Upper lobe of right lung (tissue), 1 donor: ENCODE data around the gene DIPK1B. TPM values are rescaled to one million over a fixed set of nuclear protein-coding genes. Genes with fewer than 3 reads are reported as not detected.

Experiments used
- ATAC-seq: fragments of 200-7000 bp; cut with Tn5 transposase; one replicate; pipeline ENCODE4 v1.9.1; 2020; ENCODE audit warnings: mild to moderate bottlenecking, moderate library complexity
- DNase-seq: peaks from one replicate; pipeline ENCODE4 v3.0.0-alpha.2; 2020
- H3K27ac ChIP-seq: fragments of 200-600 bp; one replicate; pipeline ENCODE4 v1.8.0; 2022
- H3K27me3 ChIP-seq: fragments of 200-600 bp; one replicate; pipeline ENCODE4 v1.8.0; 2022; ENCODE audit warnings: mild to moderate bottlenecking
- H3K36me3 ChIP-seq: fragments of 200-600 bp; one replicate; pipeline ENCODE4 v1.8.0; 2022
- H3K4me1 ChIP-seq: fragments of 200-600 bp; one replicate; pipeline ENCODE4 v1.8.0; 2022
- H3K4me3 ChIP-seq: fragments of 200-600 bp; one replicate; pipeline ENCODE4 v1.8.0; 2022; ENCODE audit warnings: mild to moderate bottlenecking
- H3K9me3 ChIP-seq: fragments of 200-600 bp; one replicate; pipeline ENCODE4 v1.8.0; 2022
- CTCF ChIP-seq: fragments of 200-600 bp; IDR thresholded peaks from one replicate; pipeline ENCODE4 v1.8.0; 2022; ENCODE audit warnings: antibody characterized with exemption
- intact Hi-C: fragments of 100-400 bp; cut with DNase I; formaldehyde crosslinking; loops from one replicate; pipeline ENCODE4 v1.11.0; 2022
- total RNA-seq: library from RNA; stranded (reverse); fragmentation: NEBNext Ultra II Directional; extraction: Animal tissue kit (Norgen Biotek cat#: 25700); gene quantifications from one replicate; pipeline ENCODE4 v1.2.1, GENCODE V29; 2021
- donor health status: DM: no; HTN: yes; CAD: no; lungs with severe emphysema.

The DIPK1B gene
- total RNA-seq, 1 donor from 2014 or later, result 17.7 TPM

GRCh38 chr9:136679431-136679941 lies 32.9 kb upstream of the DIPK1B start:
- TF ChIP-seq CTCF, result no peak
- H3K4me3 ChIP-seq, result no peak overlapping the region
- H3K36me3 ChIP-seq, result peaks cover 15% of the 10 kb centered on the region
- H3K27me3 ChIP-seq, result no peaks in the 10 kb centered on the region
- peak; percentile 44 for ATAC-seq
- DNase-seq, result peak; percentile 85
- intact Hi-C loops, result no loop called here
- no peaks in the 10 kb centered on the region for H3K9me3 ChIP-seq
- no peak overlapping the region for H3K27ac ChIP-seq
- peaks cover 20% of the 10 kb centered on the region for H3K4me1 ChIP-seq

GRCh38 chr9:136681029-136681428 lies 31.3 kb upstream of the DIPK1B start:
- no peak for TF ChIP-seq CTCF
- Histone ChIP-seq H3K27me3 (no peaks in the 10 kb centered on the region), H3K4me3 (no peak overlapping the region), H3K36me3 (peaks cover 10% of the 10 kb centered on the region), H3K9me3 (no peaks in the 10 kb centered on the region), H3K4me1 (peaks cover 32% of the 10 kb centered on the region), H3K27ac (no peak overlapping the region)
- DNase-seq, result no peak
- intact Hi-C loops, result no loop called here
- ATAC-seq, result no peak

- no peak for TF ChIP-seq CTCF
- DNase-seq (no peak), ATAC-seq (no peak)
- Histone ChIP-seq H3K27ac (no peak overlapping the region), H3K36me3 (peaks cover under 1% of the 10 kb centered on the region), H3K4me1 (peaks cover 34% of the 10 kb centered on the region), H3K9me3 (no peaks in the 10 kb centered on the region), H3K4me3 (no peak overlapping the region), H3K27me3 (no peaks in the 10 kb centered on the region)
- intact Hi-C loops, result no loop called here
These were observed 30.2 kb upstream of the DIPK1B start for GRCh38 chr9:136681945-136682699.

GRCh38 chr9:136682710-136683109 lies 29.7 kb upstream of the DIPK1B start:
- Histone ChIP-seq H3K36me3 (no peaks in the 10 kb centered on the region), H3K9me3 (no peaks in the 10 kb centered on the region), H3K27me3 (no peaks in the 10 kb centered on the region), H3K27ac (no peak overlapping the region), H3K4me3 (no peak overlapping the region), H3K4me1 (peaks cover 35% of the 10 kb centered on the region)
- ATAC-seq (no peak), DNase-seq (no peak)
- intact Hi-C loops, result no loop called here
- TF ChIP-seq CTCF, result no peak

GRCh38 chr9:136683173-136683745 lies 29.1 kb upstream of the DIPK1B start:
- ATAC-seq (no peak), DNase-seq (no peak)
- Histone ChIP-seq H3K36me3 (no peaks in the 10 kb centered on the region), H3K27me3 (no peaks in the 10 kb centered on the region), H3K27ac (no peak overlapping the region), H3K9me3 (no peaks in the 10 kb centered on the region), H3K4me3 (no peak overlapping the region), H3K4me1 (peaks cover 41% of the 10 kb centered on the region)
- intact Hi-C loops, result no loop called here
- TF ChIP-seq CTCF, result no peak
